ENCODE data around the gene GALNT6. TPM values are rescaled to one million over a fixed set of nuclear protein-coding genes. Genes with fewer than 3 reads are reported as not detected.
A peak's percentile ranks its signal among the peaks of the same experiment; 100 is the strongest.
"Not testable (repeated sequence)": the region's sequence is repeated elsewhere in the genome, so short reads cannot be mapped to it uniquely, and the experiment has no call there.

The GALNT6 gene
- total RNA-seq, 1 donor from 2014 or later: 3.7 TPM

- H3K4me3 Mint-ChIP-seq (ENCODE audit: low read depth): peak overlapping the region; percentile 50
- H3K27me3 Mint-ChIP-seq: no peaks in the 10 kb centered on the region
- TF ChIP-seq CTCF (IDR thresholded peaks at IDR 0.05; ENCODE audit: unreplicated experiment): no peak
- no peaks in the 10 kb centered on the region for H3K36me3 Mint-ChIP-seq (ENCODE audit: insufficient read depth)
- no peaks in the 10 kb centered on the region for H3K9me3 Mint-ChIP-seq (ENCODE audit: low read depth)
- no peak overlapping the region for H3K27ac Mint-ChIP-seq
- DNase-seq (ENCODE audit: low spot score, unreplicated experiment): no peak
- peaks cover 6% of the 10 kb centered on the region for H3K4me1 Mint-ChIP-seq (ENCODE audit: low read depth)
Observed at GRCh38 chr12:51345681-51346080, 45.5 kb downstream of the GALNT6 start.

GRCh38 chr12:51343201-51343600 is 48.0 kb downstream of the GALNT6 start:
- TF ChIP-seq CTCF (IDR thresholded peaks at IDR 0.05; ENCODE audit: unreplicated experiment): no peak
- H3K27me3 Mint-ChIP-seq: no peaks in the 10 kb centered on the region
- H3K36me3 Mint-ChIP-seq (ENCODE audit: insufficient read depth): no peaks in the 10 kb centered on the region
- no peaks in the 10 kb centered on the region for H3K9me3 Mint-ChIP-seq (ENCODE audit: low read depth)
- no peak for DNase-seq (ENCODE audit: low spot score, unreplicated experiment)
- peaks cover 6% of the 10 kb centered on the region for H3K4me1 Mint-ChIP-seq (ENCODE audit: low read depth)
- no peak overlapping the region for H3K27ac Mint-ChIP-seq
- no peak overlapping the region for H3K4me3 Mint-ChIP-seq (ENCODE audit: low read depth)

- DNase-seq (ENCODE audit: low spot score, unreplicated experiment): no peak
- peaks cover 6% of the 10 kb centered on the region for H3K4me1 Mint-ChIP-seq (ENCODE audit: low read depth)
- no peak for TF ChIP-seq CTCF (IDR thresholded peaks at IDR 0.05; ENCODE audit: unreplicated experiment)
- H3K27me3 Mint-ChIP-seq: no peaks in the 10 kb centered on the region
- H3K27ac Mint-ChIP-seq: peak overlapping the region; percentile 21
- H3K36me3 Mint-ChIP-seq (ENCODE audit: insufficient read depth): no peaks in the 10 kb centered on the region
- H3K9me3 Mint-ChIP-seq (ENCODE audit: low read depth): no peaks in the 10 kb centered on the region
- no peak overlapping the region for H3K4me3 Mint-ChIP-seq (ENCODE audit: low read depth)
Observed at GRCh38 chr12:51342416-51342815, 48.8 kb downstream of the GALNT6 start.

GRCh38 chr12:51341251-51342007 is 49.8 kb downstream of the GALNT6 start:
- Mint-ChIP-seq H3K9me3 (ENCODE audit: low read depth) (no peaks in the 10 kb centered on the region), H3K36me3 (ENCODE audit: insufficient read depth) (no peaks in the 10 kb centered on the region), H3K27ac (peak overlapping the region; percentile 15), H3K4me3 (ENCODE audit: low read depth) (peak overlapping the region; percentile 22), H3K27me3 (peaks cover 3% of the 10 kb centered on the region), H3K4me1 (ENCODE audit: low read depth) (peaks cover 6% of the 10 kb centered on the region)
- peak; percentile 46 for DNase-seq (ENCODE audit: low spot score, unreplicated experiment)
- TF ChIP-seq CTCF (IDR thresholded peaks at IDR 0.05; ENCODE audit: unreplicated experiment): peak; percentile 97

GRCh38 chr12:51339750-51340149 is 51.5 kb downstream of the GALNT6 start:
- Mint-ChIP-seq H3K4me1 (ENCODE audit: low read depth) (peaks cover 3% of the 10 kb centered on the region), H3K36me3 (ENCODE audit: insufficient read depth) (no peaks in the 10 kb centered on the region), H3K27me3 (peaks cover 3% of the 10 kb centered on the region), H3K4me3 (ENCODE audit: low read depth) (no peak overlapping the region), H3K9me3 (ENCODE audit: low read depth) (no peaks in the 10 kb centered on the region), H3K27ac (no peak overlapping the region)
- TF ChIP-seq CTCF (IDR thresholded peaks at IDR 0.05; ENCODE audit: unreplicated experiment): no peak
- no peak for DNase-seq (ENCODE audit: low spot score, unreplicated experiment)

- not testable (repeated sequence) for H3K9me3 Mint-ChIP-seq (ENCODE audit: low read depth); DNase-seq (ENCODE audit: low spot score, unreplicated experiment); H3K27ac Mint-ChIP-seq; H3K27me3 Mint-ChIP-seq; H3K4me1 Mint-ChIP-seq (ENCODE audit: low read depth); H3K4me3 Mint-ChIP-seq (ENCODE audit: low read depth); H3K36me3 Mint-ChIP-seq (ENCODE audit: insufficient read depth)
Observed at GRCh38 chr12:51337336-51337735, 53.9 kb downstream of the GALNT6 start.

Measured in progenitor cell of endocrine pancreas (in vitro differentiated cells).